Thymus (tissue), 11 donors: ENCODE data around the gene FUNDC1. TPM values are rescaled to one million over a fixed set of nuclear protein-coding genes. Genes with fewer than 3 reads are reported as not detected.
"Not testable (repeated sequence)": the region's sequence is repeated elsewhere in the genome, so short reads cannot be mapped to it uniquely, and the experiment has no call there.

Experiments
- DNase-seq, 9 donors: peaks; one replicate each; pipeline ENCODE4 v3.0.0-alpha.2; 2013; ENCODE audit warnings: low spot score in 9 of 9, low read depth in 6 of 9, missing footprints in 1 of 9
- H3K27ac ChIP-seq, 2 donors: one replicate each; pipeline ENCODE4 v1.5.1; 2013; ENCODE audit warnings: control low read depth in 1 of 2, low read depth in 1 of 2, low read length in 1 of 2, mild to moderate bottlenecking in 1 of 2, moderate library complexity in 1 of 2
- H3K27me3 ChIP-seq, 2 donors: one replicate each; pipeline ENCODE4 v1.5.1; 2013; ENCODE audit warnings: low read length in 1 of 2; ENCODE audit not compliant: control insufficient read depth in 2 of 2, insufficient read depth in 1 of 2
- H3K36me3 ChIP-seq, 2 donors: one replicate each; pipeline ENCODE4 v1.5.1; 2013; ENCODE audit warnings: low read length in 1 of 2, mild to moderate bottlenecking in 1 of 2, moderate library complexity in 1 of 2; ENCODE audit not compliant: control insufficient read depth in 2 of 2, insufficient read depth in 2 of 2
- H3K4me1 ChIP-seq, 2 donors: one replicate each; pipeline ENCODE4 v1.5.1; 2013; ENCODE audit warnings: low read length in 2 of 2; ENCODE audit not compliant: control insufficient read depth in 2 of 2, insufficient read depth in 2 of 2
- H3K4me3 ChIP-seq, 2 donors: one replicate each; pipeline ENCODE4 v1.5.1; 2013; ENCODE audit warnings: low read length in 2 of 2, control low read depth in 1 of 2, mild to moderate bottlenecking in 1 of 2
- H3K9me3 ChIP-seq, 2 donors: one replicate each; pipeline ENCODE4 v1.5.1; 2013; ENCODE audit warnings: low read length in 1 of 2, mild to moderate bottlenecking in 1 of 2; ENCODE audit not compliant: control insufficient read depth in 2 of 2, insufficient read depth in 1 of 2
- WGBS: extraction: QIAGEN DNeasy Blood & Tissue Kit; methylation state at CpG from one replicate; pipeline ENCODE4 v1.1.7; 2013; 5-methylcytosine and 5-hydroxymethylcytosine counted together
- polyA plus RNA-seq: library from polyadenylated mRNA; stranded (reverse); fragments of 200-250 nt; gene quantifications from one replicate; pipeline ENCODE4 v1.2.3, GENCODE V29; 2013
- total RNA-seq: library from RNA; stranded (reverse); fragments of 120-200 nt; gene quantifications from one replicate; pipeline ENCODE4 v1.2.4, GENCODE V29; 2013
- donor health status: healthy.

FUNDC1 gene
- total and polyA plus RNA-seq, 2 donors = 23.0 to 26.6 TPM

DNA sequence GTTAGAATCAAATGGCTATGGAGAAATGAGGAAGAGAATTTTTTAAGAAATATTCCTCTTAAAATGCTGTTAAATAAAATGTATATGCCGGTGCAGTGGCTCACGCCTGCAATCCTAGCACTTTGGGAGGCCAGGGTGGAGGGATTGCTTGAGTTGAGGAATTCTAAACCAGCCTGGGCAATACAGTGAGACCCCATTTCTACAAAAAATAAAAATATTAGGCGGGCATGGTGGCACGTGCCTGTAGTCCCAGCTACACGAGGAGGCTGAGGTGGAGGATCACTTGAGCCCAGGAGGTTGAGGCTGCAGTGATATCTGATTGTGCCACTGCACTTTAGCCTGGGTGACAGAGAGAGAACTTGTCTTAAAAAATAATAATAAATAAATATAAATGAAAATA is 7.9 kb upstream of the FUNDC1 start:
- Histone ChIP-seq H3K27ac (no peak overlapping the region), H3K4me3 (no peak overlapping the region), H3K36me3 (no peaks in the 10 kb centered on the region), H3K4me1 (no peaks in the 10 kb centered on the region), H3K27me3 (no peaks in the 10 kb centered on the region), H3K9me3 (no peaks in the 10 kb centered on the region)
- DNase-seq = no peak
- 99% methylated on average over 5 of the region's 5 CpGs for WGBS

GRCh38 chrX:44545454-44545853 is 2.8 kb upstream of the FUNDC1 start:
- H3K4me1 ChIP-seq = peaks cover 0 to 10% of the 10 kb centered on the region in 2 donors
- not testable (repeated sequence) for H3K4me3 ChIP-seq, DNase-seq, H3K27ac ChIP-seq, H3K36me3 ChIP-seq, H3K27me3 ChIP-seq, H3K9me3 ChIP-seq
- 64% methylated on average over 5 of the region's 5 CpGs for WGBS

DNA sequence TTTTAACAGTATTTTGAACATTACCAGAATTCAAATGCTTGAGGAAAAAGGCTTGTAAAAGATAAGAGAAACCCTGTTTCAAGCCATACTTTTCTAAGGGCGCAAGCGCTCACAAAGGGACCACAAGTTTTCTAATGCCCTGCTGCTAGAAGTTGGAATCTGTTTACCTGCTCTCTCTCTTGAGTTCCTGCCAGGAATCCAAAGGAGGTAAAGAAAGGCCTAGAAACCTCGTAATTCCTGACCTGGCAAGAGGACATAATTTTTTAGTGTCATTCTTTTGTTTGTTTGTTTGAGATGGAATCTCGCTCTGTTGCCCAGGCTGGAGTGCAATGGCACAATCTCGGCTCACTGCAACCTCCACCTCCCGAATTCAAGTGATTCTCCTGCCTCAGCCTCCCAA is 1.4 kb upstream of the FUNDC1 start:
- H3K4me1 ChIP-seq = peaks cover 0 to 10% of the 10 kb centered on the region in 2 donors
- WGBS = over 99% methylated on average over 6 of the region's 6 CpGs
- H3K36me3 ChIP-seq = no peaks in the 10 kb centered on the region
- no peak for DNase-seq
- no peaks in the 10 kb centered on the region for H3K9me3 ChIP-seq
- no peak overlapping the region for H3K27ac ChIP-seq
- no peak overlapping the region for H3K4me3 ChIP-seq
- H3K27me3 ChIP-seq = no peaks in the 10 kb centered on the region

- Histone ChIP-seq H3K27ac (no peak overlapping the region), H3K4me1 (no peaks in the 10 kb centered on the region), H3K36me3 (peaks cover 0 to 8% of the 10 kb centered on the region in 2 donors), H3K4me3 (no peak overlapping the region), H3K27me3 (no peaks in the 10 kb centered on the region), H3K9me3 (no peaks in the 10 kb centered on the region)
- 87% methylated on average over 6 of the region's 6 CpGs for WGBS
- DNase-seq = no peak
Measured at GRCh38 chrX:44536198-44536597, 6.5 kb downstream of the FUNDC1 start.

DNA sequence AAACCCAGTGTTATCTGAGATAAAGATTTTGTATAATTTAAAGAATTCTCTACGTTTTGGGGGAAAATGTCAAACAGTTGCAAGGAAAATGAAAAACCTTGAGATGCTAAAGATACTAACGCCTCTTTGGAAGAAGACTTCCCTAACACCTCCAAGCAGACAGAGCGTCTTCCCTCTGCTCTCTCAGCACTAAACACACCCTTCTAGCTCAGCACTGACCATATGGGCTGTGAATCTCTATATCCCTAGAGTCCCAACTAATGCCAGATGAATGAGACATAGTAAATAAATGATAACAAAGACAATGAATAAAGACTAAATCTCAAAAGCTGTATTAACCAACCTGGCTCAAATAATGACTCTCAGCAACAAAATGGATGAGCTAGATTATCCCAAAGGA is 13.3 kb downstream of the FUNDC1 start:
- H3K9me3 ChIP-seq = no peaks in the 10 kb centered on the region
- no peaks in the 10 kb centered on the region for H3K36me3 ChIP-seq
- H3K4me3 ChIP-seq = no peak overlapping the region
- 96% methylated on average over 3 of the region's 3 CpGs for WGBS
- no peaks in the 10 kb centered on the region for H3K27me3 ChIP-seq
- no peaks in the 10 kb centered on the region for H3K4me1 ChIP-seq
- no peak overlapping the region for H3K27ac ChIP-seq
- DNase-seq = no peak

DNA sequence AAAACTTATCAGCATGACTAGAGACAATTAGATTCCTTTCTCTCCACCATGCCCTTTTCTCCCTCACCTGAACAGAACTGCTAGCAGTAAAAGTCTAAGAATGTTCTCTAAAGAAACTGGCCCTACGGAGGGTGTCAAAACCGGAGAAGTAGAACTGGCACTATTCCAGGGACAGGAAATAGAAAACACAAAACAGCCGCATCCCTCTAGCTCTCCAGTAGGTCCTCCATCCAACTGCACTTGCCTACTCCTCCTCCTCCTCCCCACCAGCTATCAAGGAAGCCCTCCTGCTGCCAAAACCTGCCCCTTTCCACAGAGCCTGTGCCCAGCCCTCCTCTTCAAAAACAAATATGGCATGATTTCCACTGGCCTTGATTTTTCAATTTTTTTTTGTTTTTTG is 28.4 kb downstream of the FUNDC1 start:
- Histone ChIP-seq H3K9me3 (no peaks in the 10 kb centered on the region), H3K27me3 (no peaks in the 10 kb centered on the region), H3K27ac (no peak overlapping the region), H3K4me3 (no peak overlapping the region), H3K36me3 (no peaks in the 10 kb centered on the region), H3K4me1 (no peaks in the 10 kb centered on the region)
- DNase-seq = no peak
- WGBS = 74% methylated on average over 3 of the region's 3 CpGs

- no peaks in the 10 kb centered on the region for H3K36me3 ChIP-seq
- no peaks in the 10 kb centered on the region for H3K27me3 ChIP-seq
- H3K4me3 ChIP-seq = no peak overlapping the region
- no peak overlapping the region for H3K27ac ChIP-seq
- DNase-seq = no peak
- no peaks in the 10 kb centered on the region for H3K9me3 ChIP-seq
- H3K4me1 ChIP-seq = no peaks in the 10 kb centered on the region
- WGBS = 93% methylated on average over 2 of the region's 2 CpGs
Measured at GRCh38 chrX:44507292-44507691, 35.4 kb downstream of the FUNDC1 start.

GRCh38 chrX:44506678-44507077 is 36.0 kb downstream of the FUNDC1 start:
- Histone ChIP-seq H3K36me3 (no peaks in the 10 kb centered on the region), H3K9me3 (no peaks in the 10 kb centered on the region), H3K27me3 (no peaks in the 10 kb centered on the region), H3K4me1 (no peaks in the 10 kb centered on the region), H3K27ac (no peak overlapping the region), H3K4me3 (no peak overlapping the region)
- 100% methylated on average over 2 of the region's 2 CpGs for WGBS
- DNase-seq = no peak

DNA sequence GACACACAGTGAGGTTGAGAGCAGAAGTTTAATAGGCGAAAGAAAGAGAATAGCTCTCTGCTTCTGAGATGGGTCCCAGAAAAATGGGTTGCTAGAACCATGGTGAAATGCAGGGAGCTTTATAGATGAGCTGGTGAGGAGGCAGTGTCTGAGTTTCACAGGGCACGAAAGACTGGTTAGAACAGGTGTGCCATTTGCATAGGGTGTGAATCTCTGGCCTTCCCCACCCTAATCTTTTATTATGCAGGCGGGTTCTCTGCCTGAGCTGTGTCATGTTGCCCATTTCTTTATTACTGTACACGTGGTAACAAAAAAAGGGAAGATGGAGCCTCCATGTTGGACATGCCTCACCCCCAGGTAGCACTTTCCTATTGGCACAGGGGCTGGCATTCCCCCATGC is 39.1 kb downstream of the FUNDC1 start:
- no peak overlapping the region for H3K27ac ChIP-seq
- no peak overlapping the region for H3K4me3 ChIP-seq
- no peaks in the 10 kb centered on the region for H3K36me3 ChIP-seq
- 82% methylated on average over 4 of the region's 4 CpGs for WGBS
- no peaks in the 10 kb centered on the region for H3K9me3 ChIP-seq
- H3K4me1 ChIP-seq = no peaks in the 10 kb centered on the region
- no peaks in the 10 kb centered on the region for H3K27me3 ChIP-seq
- DNase-seq = no peak

GRCh38 chrX:44495091-44495490 is 47.6 kb downstream of the FUNDC1 start:
- DNase-seq = no peak
- Histone ChIP-seq H3K36me3 (no peaks in the 10 kb centered on the region), H3K9me3 (no peaks in the 10 kb centered on the region), H3K27ac (no peak overlapping the region), H3K27me3 (no peaks in the 10 kb centered on the region), H3K4me1 (no peaks in the 10 kb centered on the region), H3K4me3 (no peak overlapping the region)
- 100% methylated on average over 1 of the region's 1 CpG for WGBS
